Measurements from ENCODE around the gene STK11.

Gene STK11, protein sequence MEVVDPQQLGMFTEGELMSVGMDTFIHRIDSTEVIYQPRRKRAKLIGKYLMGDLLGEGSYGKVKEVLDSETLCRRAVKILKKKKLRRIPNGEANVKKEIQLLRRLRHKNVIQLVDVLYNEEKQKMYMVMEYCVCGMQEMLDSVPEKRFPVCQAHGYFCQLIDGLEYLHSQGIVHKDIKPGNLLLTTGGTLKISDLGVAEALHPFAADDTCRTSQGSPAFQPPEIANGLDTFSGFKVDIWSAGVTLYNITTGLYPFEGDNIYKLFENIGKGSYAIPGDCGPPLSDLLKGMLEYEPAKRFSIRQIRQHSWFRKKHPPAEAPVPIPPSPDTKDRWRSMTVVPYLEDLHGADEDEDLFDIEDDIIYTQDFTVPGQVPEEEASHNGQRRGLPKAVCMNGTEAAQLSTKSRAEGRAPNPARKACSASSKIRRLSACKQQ

DNA sequence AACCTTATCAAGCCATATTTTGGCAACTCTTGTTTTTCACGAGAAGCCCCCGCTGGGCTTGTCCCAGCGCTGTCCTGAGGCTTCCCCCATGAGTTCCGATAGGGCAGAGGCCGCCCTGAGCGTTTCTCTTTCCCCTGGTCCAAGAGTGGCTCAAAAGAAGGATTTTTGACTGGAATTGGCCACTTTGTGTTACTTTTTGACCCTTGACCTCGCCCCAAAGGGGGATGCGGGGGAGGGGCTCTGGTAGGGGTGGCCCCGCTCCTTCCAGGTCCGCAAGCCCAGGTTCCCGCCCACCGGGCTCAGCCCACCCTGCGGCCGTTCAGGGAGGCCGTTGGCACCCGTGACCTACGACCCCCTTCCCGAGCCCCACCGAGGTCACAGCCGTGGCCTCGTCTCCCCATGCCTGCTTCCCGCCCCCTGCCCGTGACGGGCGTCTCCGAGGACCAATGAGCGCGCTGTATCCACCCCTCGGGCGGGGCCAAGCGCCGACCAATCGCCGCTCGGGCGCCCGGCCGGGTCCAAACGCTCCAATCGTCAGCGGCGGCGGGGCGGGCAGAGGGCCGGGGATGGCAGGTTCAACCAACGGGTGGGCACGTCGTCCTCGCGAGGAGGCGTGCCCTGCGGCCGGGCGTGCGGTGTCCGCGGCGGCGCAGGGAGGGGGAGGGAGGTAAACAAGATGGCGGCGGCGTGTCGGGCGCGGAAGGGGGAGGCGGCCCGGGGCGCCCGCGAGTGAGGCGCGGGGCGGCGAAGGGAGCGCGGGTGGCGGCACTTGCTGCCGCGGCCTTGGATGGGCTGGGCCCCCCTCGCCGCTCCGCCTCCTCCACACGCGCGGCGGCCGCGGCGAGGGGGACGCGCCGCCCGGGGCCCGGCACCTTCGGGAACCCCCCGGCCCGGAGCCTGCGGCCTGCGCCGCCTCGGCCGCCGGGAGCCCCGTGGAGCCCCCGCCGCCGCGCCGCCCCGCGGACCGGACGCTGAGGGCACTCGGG is at the start of gene STK11:
Gene STK11 (plus strand): TSS at position 665 of the 986 bp plus-strand sequence. CDS start 1,136 bp downstream, outside the sequence.
- peak; percentile 100 for DNase-seq

DNA sequence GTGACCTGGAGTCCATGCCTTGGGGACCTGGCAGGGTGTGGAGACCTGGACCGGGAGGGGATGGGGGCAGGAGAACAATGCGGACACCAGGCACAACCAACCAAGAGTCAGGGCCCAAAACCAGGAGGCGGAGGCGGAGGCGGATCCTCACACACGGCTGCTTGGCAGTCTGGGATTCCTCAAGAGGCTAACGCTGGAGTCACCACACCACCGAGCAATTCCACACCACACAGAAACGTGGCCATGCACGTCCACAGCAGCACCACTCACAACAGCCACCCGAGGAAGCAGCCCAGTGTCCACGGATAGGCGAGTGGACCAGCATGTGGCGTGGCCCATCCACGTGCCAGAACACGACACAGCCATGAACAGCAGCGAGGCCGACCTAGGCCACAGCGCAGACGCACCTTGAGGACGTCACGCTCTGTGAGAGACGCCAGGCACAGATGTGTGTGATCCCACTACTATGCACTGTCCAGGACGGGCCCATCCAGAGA is 49.2 kb upstream of the STK11 start:
- DNase-seq = no peak

DNA sequence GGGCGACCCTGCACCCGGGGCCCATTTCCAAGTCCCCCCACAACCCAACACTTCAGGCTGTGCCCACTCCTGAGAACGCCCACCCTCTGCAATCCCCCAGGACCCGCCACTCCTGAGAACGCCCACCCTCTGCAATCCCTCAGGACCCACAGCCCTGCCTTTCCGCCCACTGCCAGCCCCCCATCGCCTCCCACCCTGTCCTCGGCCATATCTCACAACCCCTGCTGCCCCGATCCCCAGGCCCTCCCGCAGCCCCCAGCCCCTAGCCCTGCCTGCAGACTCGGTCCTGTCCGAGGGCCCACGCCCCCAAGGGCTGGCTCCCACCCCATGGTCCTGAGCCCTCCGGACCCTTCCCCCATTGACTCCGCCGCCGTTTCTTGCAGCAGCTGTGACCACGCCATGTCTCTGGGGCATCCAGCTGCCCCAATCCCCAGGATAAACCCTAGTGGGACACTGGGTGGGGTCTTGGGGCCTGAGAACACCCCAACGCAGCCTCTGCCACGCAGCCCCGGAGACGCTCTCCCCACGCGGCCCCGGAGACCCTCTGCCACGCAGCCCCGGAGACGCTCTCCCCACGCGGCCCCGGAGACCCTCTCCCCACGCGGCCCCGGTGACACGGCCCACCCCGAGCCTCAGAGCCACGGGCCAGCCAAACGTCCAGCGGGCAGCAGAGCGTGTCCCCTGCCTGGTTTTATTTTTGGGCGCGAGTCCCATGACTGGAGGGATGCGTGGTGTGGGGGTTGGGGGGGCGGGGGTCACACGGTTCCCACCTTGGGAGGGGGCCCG is 48.6 kb upstream of the STK11 start:
- DNase-seq = no peak

DNA sequence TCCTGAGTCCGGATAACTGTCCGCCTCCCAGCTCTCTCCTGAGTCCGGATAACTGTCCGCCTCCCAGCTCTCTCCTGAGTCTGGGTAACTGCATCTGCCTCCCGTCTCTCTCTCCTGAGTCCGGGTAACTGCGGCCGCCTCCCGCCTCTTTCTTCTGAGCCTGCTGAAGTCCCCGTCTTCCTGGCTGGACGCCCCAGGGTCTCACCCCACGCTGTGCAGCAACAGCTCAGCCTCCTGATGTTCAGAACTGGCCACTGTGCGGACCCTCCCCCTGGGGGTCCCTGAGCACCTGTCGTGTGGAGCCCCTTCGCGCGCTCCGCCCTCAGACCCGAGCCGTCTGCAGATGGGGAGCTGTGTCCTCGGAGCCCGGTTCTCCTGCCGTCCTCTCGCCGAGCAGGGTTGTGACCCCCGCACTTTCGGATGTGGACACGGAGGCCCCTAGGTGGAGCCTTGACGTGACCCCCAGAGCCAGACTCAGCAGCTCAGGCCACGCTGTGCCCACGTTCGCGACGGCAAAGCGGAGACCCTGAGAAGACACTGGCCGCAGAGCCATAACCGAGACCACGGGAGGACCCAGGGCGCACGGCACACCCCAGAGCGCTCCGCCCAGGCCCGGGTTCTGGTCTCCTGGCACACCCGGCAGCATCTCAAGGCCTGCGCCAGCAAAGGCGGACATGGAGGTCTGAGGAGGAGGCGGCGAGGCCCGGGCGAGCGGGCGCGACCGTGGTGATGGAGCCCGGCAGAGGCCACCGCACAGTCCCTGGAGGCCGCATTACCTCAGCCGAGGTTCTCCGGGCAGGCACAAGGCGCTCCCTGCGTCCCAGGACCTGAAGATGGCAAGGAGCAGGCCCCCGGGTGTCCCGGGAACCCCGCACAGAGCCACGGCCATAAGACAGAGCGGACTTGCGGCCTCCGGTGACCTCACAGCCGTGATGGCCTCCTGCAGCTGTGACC is 47.4 kb upstream of the STK11 start:
- no peak for DNase-seq

DNA sequence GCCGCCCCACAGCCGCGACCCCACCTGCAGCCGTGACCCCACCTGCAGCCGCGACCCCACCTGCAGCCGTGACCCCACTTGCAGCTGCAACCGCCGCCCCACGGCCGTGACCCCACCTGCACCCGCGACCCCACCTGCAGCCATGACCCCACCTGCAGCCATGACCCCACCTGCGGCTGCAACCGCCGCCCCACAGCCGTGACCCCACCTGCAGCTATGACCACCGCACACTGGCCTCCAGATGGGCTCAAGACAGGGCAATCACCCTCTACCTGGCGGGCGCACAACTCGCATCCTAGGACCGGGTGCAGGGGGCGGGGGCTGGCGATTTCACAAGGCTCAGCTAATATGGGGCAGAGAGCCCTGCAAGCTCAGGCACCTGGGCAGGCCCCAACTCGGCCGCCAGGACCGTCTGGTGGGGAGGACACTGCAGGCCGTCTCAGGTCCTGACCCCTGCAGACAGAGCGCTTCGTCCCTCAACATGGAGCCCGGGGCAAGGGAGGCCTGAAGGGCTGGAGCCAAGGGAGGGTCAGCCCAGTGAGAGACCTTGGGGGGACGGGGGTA is 46.6 kb upstream of the STK11 start:
- no peak for DNase-seq

DNA sequence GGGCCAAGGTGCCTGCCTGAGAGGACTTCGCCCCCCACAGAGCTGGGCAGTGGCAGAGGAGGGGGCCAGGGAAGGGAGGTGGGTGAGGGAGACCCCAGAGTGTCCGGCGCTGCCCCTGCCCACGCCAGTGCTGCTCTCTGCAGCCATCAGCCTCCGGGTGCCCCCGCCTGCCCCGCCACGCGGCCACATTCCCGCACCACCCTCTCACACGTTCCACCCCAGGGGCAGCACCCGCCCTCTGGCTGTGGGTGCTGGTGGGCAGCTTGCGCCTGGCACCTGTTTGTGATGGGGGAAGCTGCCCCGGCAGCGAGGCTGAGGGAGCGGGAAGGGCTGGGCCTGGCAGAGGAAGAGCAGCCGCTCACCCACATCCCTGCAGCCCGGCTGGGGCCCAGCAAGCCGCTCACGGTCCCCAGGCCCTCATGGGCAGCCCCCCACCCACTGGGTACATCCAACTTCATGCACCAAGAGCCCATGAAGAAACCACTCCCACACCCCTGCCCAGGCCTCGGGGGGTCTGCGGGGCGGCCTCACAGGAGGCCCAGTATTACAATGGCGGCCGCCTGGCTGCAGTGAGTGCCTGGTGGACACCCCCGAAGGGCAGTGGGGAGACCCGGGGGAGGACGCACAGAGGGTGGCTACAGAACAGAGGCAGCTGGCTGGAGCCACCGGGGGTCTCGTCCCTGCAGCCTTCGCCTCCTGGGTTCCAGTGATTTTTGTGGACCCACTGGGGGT is 45.5 kb upstream of the STK11 start:
- DNase-seq = no peak

DNA sequence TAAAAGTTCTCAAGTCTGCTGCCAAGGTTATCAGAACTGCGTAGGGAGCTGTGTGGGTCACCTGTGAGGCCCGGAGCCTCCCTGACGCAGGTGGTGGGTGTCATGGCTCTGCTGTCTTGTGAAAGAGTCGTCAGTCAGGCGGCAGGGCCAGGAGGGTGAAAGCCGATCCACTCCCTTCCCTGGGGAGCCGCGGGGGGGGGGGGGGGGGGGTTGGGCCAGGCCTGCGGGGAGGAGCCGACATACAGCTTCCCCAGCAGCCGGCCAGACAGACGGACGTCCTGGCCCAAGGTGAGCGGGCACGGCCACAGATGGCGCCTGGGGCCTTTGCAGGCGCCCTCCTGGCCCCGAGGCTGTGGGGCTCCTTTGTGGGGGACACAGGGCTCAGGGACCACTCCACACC is 43.9 kb upstream of the STK11 start:
- DNase-seq = no peak

DNA sequence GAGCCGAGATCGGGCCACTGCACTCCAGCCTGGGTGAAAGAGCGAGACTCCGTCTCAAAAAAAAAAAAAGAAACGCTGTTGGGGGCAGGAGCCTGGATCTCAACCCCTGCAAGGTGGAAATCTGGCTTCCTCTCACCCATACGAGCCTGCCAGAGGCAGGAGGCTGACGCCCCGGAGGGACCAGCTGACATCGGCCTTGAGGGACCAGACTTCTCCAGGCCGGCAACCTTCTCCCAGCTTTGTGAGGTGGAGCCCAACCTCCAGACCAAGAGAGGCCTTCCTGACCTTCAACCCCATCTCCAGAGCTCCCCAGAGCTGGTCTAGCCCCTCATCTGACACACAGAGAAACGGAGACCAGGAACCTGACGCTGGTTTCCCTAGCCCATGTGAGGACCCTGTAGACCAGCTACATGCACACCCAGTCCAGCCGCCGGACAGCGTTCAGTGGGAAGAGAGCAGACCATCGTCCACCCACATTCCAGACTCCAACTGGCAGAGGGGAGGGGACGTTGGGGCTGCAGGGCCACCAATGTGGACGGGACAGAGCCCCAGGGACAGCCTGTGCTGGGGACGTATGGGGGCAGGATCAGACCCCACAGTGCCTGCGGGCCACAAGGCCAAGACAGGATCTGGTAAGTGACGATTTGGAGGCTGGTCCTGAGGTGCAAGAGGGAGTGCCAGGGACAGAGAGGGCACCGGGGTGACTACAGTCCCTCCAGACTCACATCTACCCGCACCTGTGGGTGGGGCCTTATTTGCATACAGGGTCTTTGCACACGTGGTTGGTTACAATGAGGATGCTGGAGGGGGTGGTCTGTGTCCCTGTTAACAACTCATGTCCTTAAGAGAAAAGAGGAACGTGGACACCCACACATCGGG is 42.9 kb upstream of the STK11 start:
- no peak for DNase-seq

DNA sequence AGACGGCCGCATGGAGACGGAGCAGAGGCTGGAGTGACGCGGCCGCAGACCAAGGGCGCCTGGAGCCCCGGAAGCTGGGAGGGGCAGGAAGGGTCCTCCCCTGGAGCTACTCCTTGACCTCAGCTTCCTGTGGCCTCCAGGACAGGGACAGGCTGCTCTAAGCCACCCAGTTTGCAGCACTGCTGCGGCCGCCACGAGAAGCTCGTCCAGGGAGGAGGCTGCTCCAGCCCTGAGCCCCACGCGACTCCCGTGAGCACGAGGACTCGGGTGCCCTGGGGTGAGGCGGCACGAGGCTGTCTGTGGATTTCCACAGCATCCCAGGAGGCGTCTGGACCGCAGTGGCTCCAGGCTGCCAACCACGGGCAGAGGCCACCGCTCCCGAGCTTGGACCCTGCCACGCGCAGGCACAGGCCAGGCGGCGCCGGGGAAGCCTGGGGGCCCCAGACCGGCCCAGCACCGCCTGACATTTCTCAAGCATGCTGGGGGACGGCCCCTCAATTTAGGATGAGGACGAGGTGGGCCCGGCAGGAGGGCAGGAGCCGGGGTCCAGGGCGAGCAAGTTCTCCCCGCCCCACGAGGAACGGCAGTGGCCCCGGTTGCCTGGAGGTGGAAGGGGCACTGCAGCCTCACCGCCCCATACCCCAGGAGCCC is 42.2 kb upstream of the STK11 start:
- no peak for DNase-seq

DNA sequence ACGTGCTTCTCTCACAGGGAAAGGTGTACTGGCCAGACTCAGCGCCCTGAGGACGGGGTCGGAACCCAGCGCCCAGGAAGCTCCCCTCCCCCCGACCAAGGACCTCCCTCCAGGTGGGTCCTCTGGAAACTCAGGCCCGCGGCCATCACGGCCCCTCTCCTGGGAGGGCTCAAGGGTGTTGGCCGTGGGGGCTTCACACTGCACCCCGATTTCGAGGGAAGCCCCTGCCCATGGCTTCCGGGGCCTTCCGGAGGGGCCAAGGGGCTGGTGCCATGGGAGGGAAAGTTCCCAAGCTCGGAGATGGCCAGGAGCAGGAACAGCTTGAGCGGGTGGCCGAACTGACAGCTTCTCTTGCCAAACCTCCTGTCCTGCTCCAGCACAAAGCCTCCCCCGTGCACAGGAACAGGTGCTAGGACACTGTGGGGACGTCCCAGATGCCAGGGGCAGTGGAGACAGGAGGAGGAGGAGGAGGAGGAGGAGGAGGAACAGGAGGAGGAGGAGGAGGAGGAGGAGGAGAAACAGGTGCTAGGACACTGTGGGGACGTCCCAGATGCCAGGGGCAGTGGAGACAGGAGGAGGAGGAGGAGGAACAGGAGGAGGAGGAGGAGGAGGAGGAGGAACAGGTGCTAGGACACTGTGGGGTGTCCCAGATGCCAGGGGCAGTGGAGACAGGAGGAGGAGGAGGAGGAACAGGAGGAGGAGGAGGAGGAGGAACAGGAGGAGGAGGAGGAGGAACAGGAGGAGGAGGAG is 41.5 kb upstream of the STK11 start:
- no peak for DNase-seq

DNA sequence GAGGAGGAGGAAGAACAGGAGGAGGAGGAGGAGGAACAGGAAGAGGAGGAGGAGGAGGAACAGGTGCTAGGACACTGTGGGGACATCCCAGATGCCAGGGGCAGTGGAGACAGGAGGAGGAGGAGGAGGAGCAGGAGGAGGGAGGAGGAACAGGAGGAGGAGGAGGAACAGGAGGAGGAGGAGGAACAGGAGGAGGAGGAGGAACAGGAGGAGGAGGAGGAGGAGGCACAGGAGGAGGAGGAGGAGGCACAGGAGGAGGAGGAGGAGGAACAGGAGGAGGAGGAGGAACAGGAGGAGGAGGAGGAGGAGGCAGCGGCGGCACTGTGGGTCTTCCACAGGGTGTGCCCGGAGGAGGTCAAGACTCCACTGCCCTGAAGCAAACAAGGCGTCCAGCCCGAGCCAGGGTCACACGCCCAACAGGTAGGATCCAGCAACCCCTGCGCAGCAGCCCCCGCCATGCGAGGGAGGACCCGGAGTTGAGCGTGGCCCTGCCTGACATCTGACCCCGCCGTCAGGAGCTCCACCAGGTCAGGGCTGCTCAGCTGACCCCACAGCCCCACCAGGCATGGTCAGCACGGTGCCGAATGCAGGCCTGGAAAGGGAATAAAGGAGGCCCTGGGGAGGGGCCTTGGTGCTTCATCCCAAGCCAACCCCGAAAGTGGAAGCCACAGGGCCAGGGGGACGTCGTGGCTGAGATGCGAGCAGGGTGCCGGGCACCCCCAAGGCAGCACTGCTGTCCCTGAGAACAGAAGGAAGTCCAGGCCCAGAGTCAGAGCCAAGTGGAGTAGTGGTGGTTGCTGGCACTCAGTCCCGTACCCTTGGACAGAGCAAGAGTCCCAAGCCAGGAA is 40.7 kb upstream of the STK11 start:
- no peak for DNase-seq

DNA sequence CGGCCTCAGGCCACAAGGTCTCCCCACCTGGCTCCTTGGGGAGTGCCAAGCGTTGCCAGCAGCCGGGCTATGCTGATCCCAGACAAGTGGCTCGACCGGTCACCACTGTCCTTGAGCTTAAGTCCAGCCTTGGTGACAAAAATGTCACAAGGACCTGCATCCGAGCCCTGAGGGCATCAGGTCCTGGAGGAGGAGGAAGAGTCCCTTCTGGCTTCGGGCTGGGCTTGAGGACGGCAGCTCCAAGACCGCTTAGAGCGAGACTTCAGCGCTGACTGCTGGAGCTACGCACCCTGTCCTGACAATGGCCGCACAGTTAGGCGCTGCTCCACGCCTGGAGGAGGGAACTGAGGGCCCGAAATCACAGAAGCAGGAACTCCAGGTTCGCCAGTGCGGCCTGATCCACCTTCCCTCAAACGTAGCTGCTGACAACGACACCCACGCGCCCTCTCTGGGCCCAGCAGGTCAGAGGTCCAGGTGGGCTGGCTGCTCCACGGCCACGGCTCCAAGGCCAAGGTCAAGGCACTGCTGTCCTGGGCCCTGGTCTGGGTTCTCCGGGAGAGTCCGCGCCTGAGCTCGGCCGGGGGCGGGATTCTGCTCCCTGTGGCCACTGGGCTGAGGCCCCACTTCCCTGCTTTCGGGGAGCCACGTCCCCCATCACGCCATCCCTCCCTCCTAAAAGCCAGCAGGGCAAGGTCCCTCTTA is 38.6 kb upstream of the STK11 start:
- DNase-seq = no peak

DNA sequence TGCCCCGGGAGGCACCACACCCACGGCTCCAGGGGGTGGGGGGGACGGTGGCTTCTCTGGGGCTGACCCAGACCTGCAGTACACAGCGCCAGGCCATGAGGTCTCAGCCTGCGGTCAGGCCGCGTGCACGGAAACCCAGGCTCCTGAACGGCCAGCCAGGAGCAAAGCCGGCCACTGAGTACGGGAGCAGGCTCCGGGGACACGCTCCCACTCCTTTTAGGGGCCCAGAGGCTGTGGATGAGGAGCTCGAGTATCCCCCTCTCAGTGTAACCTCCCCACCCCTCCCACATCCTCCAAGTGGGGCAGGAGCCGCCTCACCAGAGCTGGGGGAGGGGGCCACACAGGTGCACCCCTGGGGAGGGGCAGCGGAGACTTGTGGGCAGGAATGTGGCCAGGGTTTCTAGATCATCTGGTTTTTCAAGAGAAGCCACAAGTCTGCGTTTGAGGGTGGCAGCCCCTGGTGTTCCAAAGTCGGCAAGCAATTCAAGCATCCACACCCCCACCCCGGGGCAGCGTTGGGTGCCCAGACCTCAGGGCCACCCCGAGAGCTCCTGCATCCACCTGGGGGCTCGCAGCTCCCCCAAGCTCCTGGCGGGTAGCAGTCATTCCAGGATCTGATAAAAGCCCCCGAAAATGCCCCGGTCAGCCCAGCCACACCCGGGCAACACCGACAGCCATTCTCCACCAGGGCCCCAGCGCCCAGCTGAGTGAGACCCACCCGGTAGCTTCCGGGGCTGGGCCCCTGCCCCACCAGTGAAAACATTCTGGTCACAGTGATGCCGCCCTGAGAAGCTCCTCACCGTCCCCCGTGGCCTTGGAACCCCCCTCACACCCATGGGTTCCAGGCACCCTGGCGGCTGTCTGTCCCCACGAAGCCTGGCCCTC is 37.6 kb upstream of the STK11 start:
- DNase-seq = no peak

DNA sequence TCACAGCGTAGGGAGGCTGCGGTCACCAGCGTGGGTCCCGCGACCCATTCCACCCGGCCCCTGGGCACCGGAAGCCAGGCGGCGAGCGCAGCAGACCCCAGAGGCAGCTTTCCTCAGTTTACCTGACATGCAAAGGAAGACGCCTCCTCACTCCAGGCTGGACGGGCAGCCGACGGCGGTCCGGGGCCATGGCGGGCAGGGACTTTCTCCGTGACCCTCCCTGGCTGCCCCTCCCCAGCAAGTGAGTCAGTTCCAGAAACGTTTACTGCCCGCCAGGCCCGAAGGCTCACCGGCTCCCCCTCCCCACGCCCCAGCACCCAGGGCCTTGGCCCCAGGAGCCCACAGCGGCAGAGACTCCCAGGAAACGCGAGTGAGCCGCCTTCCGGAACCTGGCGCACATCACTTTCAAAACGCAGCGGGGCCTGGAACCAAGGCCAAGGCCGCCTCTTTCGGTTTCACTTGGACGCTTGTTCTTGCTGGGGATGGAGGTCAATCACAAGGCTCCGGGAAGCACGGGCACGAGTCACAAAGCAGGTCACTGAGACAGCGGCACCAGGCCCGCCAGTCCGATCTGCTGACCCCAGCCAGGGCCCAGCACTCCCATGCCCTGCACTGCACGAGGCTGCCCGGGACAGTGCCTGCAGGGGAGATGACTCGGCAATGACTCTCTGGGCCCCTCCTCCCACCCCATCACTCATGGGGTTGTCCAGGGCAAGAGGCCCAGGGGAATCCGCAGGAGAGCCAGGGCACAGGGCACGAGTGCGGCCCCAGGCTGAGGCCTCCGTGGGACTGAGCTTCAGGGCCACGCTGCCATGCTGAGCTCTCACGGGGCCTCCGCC is 36.8 kb upstream of the STK11 start:
- DNase-seq = no peak
